ENCODE data around the gene MTNR1A.

Gene MTNR1A

GRCh38 chr4:186554914-186555827 is at the start of gene MTNR1A:
TSS of gene MTNR1A (minus strand) at chr4:186555567. CDS start at chr4:186555365, 202 bp downstream.
- no peak for DNase-seq

DNA sequence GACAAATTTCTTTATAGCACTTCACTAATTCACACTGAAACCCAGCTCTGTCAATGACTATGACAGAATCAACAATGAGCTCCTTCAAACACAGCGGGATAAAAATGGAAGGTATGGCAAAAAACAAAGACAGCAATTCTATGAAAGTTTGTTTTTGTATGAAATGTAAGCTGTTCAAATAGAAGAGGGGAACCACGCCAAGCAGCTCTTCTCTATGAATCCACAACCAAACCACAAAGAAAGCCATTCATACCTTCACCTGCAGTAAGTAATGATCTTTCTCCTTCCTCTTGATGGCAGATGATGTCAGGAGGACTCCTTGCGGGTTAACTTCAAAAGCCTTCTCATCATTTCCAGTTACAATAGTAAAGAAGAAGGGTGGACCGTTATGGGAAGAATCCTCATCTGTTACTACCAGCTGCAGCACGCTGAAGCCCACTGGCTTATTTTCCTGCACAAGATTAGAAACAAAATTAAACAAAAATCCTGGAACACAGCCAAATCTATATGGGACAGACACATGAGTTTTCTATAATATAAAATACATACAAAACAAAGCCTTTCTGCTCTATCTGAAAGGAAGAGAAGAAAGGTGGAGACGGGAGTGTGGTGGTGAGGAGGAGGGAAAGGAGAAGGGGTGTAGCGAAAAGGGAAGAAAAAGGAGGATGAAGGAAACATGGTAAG is 48.9 kb upstream of the MTNR1A start:
- no peak for DNase-seq

DNA sequence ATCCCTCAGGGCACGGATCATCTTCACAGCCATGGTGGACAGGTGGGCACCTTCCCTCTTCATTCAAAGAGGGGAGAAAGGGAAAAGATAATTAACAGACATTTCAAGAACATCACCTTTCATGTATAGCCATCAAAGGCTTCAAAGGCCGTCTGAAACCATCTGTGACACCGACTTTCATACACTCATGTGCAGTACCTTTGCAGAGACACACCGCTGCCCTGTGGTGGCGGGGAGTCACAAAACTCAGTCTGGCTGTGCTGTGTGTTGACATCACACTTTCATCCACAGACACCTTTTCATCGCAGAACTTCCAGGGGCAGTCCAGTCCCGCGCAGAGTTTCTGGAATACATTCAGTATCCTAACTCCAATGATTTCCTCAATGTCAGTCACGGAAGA is 47.6 kb upstream of the MTNR1A start:
- no peak for DNase-seq

- DNase-seq: no peak
Measured at GRCh38 chr4:186599483-186599882, 44.1 kb upstream of the MTNR1A start.

- DNase-seq: no peak
Measured at GRCh38 chr4:186598686-186599085, 43.3 kb upstream of the MTNR1A start.

- DNase-seq: no peak
Measured at GRCh38 chr4:186596850-186597390, 41.6 kb upstream of the MTNR1A start.

DNA sequence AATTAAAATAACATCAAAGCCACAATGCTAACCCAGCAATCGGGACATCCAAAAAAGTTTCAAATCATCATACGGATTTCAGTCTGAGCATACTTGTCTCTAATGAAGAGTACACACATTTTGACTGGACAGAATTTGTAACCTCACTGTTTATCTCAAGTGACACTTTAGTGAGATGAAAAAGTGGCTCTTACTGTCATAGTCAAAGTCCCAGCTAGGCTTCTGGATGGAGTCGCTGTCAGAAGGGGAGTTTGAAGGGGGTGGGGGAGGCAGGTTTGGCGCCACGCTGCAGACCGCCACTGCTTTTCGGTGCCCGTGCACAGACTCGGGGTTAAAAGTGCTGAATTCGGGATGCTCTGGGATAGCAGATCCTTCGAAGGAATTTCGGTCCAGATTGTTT is 41.0 kb upstream of the MTNR1A start:
- no peak for DNase-seq

- DNase-seq: no peak
Measured at GRCh38 chr4:186593587-186593973, 38.2 kb upstream of the MTNR1A start.

GRCh38 chr4:186592966-186593586 is 37.7 kb upstream of the MTNR1A start:
- DNase-seq: no peak

GRCh38 chr4:186592445-186592844 is 37.1 kb upstream of the MTNR1A start:
- no peak for DNase-seq

GRCh38 chr4:186591651-186592050 is 36.3 kb upstream of the MTNR1A start:
- no peak for DNase-seq

- no peak for DNase-seq
Measured at GRCh38 chr4:186588503-186588902, 33.1 kb upstream of the MTNR1A start.

GRCh38 chr4:186587416-186588018 is 32.1 kb upstream of the MTNR1A start:
- DNase-seq: no peak

DNA sequence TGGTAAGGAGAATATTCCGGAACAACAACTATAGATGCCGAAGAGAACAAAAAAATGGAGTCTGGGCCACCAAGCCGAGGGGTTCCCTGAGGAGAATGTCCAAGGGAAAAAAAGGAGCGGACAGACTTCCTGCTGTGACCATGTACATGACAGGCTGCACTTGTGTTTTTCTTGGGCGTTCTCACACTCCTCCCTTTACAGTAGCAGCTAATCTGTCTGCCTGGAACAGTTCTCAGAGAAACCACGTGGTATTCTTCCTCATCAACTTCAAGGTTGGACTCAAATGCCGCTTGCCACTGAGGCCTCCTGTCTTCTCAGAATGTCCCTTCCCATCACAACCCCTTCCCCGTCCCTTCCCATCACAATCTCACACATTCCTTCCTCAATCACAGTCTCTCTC is 30.8 kb upstream of the MTNR1A start:
- no peak for DNase-seq

GRCh38 chr4:186584912-186585311 is 29.5 kb upstream of the MTNR1A start:
- DNase-seq: no peak

DNA sequence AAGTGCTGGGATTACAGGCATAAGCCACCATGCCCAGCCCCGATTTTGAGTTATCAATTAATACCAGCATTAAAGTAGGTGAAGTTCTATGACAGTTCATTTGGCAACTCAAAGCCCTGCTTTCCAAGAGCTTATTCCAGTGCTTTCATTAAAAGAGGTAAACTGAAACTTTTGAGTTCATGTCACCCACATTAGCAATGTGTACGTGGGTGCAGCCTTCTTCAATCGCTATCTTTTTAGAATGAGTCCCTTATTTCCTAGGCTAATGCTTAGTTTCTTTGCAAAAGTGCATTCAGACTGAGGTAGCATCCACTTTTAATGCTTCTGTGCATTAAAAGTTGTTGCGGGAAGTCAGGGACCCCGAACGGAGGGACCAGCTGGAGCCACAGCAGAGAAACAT is 26.1 kb upstream of the MTNR1A start:
- DNase-seq: no peak

DNA sequence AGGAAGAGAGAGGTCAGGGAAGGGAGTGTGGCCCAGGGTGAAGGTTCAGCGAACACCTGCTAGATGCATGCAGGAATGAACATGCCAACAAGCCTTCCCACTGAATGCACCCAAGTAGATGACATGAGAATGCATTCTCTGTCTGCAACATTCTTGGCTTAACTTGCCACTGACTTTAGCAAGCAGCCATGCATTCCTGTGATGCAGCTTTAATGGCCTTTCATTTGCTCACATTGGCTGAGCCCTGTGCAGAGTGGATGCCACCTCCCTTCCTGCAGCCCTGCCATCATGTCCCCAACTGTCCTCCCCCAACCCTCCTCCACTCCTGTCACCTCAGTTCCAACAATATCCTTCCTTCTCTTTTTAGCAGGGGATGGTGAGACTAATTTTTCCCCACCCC is 25.3 kb upstream of the MTNR1A start:
- DNase-seq: no peak

DNA sequence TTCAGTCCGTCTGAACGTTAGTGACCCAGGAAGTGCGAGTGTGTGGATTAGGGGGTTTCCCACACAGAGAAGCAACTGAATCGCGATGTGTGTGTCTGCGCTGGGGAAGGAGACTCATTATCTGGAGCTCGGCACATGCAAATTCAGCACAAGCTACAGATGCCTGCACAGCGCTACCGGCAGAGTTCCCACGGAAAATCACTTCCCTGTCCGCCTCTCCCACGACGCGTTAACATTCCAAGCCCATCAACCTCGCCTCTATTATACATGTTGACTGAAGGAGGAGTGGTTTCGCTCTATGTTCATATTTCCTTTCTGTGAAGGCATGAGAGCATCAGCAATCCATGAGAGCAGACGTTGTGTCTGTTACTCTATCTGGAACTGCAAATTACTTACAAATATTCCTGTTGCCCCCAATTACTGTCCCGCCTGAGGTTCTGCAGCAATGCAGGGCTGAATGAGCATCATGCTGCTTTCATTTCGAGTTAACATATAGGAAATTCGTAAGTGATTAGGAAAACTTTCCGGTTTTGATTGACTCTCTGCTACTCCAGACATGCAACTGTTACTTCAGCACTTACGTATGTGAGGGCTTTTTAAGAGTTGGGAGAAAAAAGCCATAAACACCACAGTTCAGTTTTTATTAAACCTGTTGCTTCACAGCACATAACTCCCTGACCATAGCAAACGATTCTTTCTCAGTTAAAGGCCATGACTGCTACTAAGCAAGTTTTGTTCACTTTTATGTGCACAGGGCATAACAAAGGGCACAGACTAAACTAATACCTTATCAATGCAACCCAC is 15.0 kb upstream of the MTNR1A start:
- DNase-seq: no peak

GRCh38 chr4:186569533-186570192 is 14.3 kb upstream of the MTNR1A start:
- DNase-seq: no peak

GRCh38 chr4:186566068-186566467 is 10.7 kb upstream of the MTNR1A start:
- DNase-seq: no peak

DNA sequence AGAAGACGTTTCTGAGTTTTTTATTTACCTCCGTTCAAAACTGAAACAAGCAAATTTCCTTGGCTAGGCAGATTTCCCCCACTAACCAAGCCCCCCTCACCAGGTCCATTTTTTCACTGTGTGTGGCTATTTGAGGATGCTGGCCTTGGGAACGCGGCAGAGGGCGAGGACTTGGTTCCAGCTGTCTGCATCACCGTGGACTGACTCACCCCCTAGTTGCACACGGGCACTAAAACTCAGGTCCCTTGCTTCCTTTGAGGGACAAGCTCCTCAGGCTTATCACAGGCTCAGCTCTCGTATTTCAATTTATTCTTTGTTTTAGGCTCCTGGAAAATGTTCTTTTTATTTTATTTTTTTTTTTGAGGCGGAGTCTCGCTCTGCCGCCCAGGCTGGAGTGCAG is 8.4 kb upstream of the MTNR1A start:
- DNase-seq: no peak

DNA sequence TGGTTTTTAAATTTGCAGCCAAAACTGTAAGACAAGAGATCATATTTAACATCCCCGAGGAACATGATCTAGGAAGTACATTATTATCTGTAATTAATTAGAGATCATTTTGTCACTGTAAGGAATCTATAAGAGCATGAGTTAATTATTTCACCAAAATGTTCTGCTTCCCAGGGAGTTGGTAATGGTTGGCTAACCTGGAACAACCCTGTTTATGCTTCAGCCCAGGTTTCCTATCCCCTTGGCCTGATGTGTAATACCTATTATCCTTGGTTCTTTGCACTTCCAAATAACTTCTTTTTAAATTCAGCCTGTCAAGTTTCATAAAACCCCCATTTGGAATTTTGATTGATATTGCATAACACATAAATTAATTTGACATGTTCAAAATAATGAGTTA is 6.4 kb upstream of the MTNR1A start:
- no peak for DNase-seq

All from NCI-H187 treated with DMSO at 0.1 percent for 48 hours (cell line).